ENCODE data around the gene IBSP. TPM values are rescaled to one million over a fixed set of nuclear protein-coding genes. Genes with fewer than 3 reads are reported as not detected.

Gene IBSP, protein sequence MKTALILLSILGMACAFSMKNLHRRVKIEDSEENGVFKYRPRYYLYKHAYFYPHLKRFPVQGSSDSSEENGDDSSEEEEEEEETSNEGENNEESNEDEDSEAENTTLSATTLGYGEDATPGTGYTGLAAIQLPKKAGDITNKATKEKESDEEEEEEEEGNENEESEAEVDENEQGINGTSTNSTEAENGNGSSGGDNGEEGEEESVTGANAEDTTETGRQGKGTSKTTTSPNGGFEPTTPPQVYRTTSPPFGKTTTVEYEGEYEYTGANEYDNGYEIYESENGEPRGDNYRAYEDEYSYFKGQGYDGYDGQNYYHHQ
- total RNA-seq: not detected

DNA sequence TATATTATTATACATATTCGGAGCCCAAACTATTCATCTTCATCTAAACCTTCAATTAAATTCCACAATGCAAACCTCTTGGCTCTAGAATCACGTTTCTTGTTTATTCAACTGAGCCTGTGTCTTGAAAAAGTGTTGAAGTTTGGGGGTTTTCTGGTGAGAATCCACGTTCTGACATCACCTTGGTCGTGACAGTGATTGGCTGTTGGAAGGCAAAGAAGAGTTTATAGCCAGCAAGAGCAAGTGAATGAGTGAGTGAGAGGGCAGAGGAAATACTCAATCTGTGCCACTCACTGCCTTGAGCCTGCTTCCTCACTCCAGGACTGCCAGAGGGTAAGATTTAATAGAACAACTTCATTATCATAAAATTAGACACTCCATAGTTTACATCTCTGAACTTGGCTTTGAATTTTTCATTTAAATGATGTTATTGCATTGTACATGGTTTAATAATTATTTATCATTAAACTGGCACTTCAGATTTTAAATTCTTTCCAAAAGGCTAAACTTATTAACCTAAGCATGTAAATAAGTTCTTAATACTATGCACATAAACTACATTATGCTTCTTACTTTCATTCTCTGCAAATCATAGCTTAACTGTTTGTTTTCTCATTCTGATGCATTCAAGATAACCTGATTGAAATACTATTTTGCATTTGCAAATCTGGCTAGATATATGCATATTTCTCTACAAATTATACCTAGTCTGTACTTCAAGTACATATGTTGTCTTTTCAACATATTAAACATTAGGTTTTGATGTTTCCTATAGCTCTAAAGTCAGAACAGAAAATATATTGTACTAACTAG lies at the start of gene IBSP:
TSS of gene IBSP (plus strand) at position 254 of the 813 bp plus-strand sequence. CDS start 2,808 bp downstream, outside the sequence.
- DNase-seq: no peak

DNA sequence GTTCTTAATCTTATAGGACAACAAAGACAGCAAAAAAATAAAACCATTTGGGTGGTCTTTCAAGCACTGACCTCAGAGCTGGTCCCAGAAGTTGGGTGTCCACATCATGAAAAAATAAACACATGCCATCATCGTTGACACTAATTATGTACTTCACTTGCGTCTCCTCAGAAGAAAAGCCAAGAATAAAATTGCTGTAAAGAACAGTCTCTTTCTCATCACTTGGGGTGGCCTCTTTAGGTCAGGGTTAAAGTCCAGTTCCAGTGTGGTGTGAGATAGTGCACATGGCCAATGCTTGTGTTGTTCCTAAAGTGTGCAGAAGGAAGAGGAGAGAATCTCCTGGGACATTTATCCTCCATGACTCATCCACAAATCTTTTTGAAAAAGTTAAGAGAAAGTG lies 49.5 kb upstream of the IBSP start:
- DNase-seq: no peak

DNA sequence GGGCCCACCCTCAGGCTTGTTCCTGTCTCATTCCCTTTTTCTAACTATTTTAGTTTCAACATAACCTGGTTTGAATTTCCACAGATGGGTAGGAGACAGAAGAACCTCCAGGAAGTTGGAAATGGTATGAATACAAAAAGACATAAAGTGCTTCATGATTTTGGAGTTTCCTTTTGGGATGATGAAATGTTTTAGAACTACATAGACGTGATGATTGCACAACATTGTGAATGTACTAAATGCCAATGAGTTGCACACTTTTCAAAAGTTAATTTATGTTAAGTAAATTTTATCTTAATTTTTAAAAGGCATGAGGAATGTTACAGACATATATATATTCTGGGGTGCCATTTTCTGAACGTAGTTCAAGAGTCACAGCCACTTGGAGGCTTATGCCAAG lies 41.1 kb upstream of the IBSP start:
- no peak for DNase-seq

DNA sequence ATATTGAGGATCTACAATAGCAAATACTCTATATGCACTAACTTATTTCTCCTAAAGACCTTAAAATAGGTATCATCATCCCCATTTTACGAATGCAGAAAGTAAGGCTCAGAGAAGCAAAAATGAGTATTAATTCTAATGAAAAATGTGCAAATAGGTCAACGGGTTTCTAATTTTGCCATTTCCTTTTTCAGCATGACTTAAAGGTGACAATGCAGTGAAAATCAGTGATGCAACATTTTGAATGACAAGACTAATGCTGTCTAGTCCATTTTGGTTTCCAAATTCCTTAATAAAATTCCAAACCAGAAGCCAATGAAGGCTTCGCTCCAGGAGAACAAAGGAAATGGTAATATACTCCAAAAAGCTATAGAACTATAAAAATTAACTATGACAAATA lies 37.0 kb upstream of the IBSP start:
- DNase-seq: no peak

DNA sequence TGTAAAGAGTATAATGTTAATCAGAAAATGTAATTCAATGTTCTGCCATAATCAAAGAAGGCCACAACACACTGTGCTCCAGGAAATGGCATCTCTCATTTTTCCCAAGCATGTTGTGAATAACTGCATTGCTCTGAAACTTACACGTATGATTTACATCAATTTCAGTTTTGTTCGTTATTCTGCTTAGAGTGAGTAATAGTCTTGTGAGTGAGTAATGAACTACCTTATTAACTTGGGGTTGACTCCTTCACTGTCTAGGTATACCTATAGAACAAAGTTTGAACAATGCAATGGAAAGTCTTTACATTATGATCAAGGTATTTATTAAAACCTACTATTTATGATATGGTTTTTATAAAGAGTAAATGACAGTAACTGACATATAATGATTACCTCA lies 17.8 kb upstream of the IBSP start:
- no peak for DNase-seq

DNA sequence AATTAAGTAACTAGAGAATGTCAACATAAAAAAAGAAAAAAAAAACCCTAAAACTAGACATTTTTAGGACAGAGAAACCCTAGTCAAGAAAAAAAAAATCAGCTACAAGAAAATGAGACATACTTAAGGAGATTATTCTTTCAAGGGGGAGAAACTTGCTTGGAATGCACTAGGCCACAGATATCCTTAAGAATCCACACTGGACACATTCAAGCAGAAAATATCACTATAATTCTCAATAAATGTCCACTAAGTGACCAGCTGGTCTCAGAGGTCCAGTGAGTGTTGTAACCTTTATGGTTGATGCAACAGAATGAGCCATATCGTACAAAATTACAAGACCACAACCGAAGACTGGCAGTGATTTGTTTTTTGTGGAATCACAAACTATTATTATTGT lies 15.6 kb upstream of the IBSP start:
- DNase-seq: no peak

DNA sequence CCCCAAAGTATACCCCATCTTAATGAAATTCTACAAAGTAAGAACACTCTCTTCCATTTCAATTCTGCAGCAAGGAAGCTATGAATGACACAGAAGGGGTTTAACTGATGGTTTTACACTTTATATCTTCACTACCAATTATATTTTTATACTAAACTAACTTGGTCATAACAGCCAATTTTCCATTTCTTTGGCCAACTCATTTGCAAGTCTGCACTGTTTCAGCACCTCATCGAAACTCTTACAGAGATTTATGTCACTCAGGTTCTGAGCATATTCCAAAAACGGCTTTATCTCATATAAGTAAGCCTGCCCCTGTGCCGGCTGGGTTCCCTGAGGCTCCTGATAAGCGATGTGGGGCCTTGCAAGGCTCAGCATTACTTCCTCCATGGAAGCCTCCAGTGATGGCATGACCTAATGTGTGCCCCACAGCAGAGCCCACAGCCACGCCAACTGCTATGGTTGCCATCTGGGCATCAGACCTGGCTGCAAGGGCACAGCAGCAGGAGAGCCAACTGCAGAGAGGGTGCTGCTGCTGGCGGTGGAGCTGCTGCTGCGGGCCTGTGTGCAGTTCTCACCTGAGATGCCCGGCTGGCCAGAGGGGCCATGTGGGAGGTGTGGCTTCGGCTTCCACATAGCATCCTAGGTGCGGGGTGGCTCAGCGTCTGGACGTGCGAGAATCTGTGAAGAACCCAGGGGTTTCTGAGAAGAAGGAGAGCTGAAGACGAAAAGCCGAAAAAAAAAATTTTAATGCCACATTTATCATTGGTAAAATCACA lies 13.4 kb upstream of the IBSP start:
- DNase-seq: no peak

DNA sequence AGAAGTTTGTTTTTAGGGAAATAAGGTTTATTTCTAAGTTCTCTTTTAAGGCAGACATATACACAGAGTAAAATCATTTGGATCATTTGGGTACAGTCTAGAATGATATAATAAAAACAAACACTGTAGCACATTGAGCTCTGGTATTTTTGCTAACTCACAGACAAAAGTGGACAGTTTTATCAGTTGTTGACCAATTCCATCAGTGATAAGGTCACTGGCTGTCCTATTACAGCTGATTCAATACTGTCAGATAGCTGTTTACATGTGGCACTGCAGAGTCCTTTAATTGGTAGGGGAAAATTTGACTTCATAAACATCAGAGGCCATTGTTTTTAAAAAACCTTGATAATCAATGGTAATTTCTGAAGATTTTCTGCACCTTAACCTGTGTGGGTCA lies 3.5 kb downstream of the IBSP start:
- DNase-seq: no peak

DNA sequence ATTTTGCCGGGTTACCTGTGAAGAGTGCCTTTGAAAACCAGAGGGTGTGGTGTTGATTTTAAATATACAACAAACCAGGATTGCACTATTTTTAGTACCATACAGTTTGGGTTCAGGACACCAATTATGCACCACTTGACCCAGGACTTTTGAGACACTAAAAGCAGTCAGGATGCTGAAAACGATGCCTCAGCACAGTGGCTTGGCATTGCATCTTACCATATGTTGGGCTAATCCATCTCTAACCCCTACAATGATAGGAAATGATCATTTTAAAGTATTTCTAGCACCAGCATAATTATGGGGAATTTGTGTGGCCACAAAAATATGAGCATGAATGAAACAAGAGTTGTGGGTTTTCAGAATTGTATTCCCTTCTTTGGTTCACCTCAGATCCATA lies 4.1 kb downstream of the IBSP start:
- no peak for DNase-seq

DNA sequence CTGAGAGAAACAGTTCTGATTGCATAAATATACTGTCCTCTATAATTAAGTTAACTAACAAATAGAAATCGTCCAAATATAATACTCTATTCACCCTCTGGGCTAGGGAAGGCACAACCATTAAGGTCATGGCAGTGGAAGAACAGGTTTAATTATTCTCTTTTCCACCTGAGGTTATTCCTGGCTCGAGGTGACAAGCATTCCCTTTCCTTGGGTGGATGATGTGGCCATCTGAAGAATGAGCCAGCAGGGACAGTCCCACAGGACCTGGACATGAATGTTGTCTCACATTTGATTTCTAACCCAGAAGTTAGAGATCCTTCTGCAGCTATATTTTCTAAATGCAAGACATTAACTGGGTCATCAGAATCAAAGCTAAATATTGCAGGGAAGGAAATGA lies 5.5 kb downstream of the IBSP start:
- no peak for DNase-seq

DNA sequence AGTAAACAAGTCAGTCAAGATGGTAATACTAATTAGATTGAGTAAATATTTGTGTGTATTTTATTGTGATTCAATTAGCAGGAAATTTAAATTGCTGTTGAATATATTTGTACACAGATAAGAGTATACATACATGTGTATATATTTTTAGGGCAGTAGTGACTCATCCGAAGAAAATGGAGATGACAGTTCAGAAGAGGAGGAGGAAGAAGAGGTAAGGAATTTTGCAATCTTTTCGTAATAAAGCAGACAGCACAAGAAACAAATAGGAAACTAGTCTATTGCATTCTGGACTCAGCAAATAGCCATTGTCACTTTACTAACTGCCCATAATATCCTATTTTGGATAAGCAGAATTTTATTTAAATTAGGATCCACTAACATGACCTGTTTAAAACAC lies 6.6 kb downstream of the IBSP start:
- no peak for DNase-seq

DNA sequence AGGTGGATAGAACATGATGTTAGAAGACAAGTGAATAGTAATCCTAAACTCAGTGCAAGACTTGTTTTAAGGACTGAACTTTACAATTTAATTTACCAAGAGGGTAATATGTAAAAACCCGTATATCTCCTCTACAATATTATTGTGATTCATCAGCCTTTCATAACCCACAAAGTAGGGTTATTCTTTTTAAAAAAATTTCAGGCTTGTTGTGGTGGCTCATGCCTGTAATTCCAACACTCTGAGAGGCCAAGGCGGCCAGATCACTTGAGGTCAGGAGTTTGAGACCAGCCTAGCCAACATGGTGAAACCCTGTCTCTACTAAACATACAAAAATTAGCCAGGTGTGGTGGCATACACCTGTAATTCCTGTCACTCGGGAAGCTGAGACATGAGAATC lies 7.2 kb downstream of the IBSP start:
- DNase-seq: no peak

DNA sequence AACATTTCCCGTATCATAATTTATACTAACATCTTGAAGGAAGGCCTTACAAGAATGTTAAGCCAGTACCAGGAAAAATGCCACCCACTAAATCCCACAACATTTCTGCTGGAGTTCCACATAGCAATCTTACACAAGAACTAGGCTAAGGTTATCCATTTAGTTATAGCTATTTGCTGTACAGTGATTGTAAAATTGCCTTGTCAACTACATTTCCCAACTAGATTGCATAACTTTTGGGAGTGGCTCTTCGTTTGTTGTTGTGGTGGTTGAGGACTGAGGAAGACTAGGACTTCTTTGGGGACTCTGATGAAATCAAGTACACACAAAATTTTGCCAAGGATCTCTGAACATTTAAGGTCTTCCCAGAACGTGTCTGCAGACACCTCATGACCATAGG lies 8.0 kb downstream of the IBSP start:
- DNase-seq: no peak

DNA sequence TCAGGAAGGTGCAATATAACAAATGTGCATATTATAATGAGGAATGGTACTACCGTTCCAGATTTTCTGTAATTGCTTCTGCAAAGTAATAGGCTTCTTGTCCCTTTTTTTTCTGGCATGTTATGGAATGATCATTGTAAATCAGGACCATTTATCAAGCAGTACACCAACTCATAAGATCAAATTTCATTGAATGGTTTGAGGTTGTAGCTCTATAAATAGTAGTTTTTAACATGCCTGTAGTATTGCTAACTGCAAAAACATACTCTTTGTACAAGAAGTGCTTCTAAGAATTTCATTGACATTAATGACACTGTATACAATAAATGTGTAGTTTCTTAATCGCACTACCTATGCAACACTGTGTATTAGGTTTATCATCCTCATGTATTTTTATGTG lies 12.6 kb downstream of the IBSP start:
- no peak for DNase-seq

DNA sequence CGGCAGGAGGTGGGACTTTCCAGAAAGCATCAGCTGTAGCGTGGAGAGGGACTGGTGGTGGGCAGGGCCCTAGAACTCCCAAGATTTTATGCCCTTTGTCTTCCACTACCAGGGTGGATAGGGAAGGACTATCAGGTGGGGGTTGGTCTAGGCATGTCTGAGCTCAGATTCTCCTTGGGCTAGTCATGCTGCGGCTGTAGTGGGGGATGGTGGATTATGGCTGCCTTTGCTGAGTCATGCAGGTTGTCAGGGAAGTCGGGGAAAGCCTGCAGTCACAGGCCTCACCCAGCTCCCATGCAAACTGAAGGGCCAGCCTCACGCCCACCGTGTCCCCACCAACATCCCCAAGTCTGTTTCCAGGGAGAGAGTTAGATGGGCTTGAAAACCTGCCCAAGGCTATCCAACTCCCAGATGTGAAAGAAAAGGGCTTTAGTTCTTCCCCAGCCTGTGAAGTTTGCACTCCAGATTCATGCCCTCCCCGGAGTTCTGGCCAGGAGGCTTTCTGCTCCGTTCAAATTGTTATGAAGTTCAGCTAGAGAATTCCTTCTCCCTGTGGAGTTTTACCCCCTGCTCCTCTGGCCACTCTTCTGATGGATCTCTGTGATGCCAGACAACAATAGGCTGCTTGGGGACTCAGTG lies 20.0 kb downstream of the IBSP start:
- no peak for DNase-seq

DNA sequence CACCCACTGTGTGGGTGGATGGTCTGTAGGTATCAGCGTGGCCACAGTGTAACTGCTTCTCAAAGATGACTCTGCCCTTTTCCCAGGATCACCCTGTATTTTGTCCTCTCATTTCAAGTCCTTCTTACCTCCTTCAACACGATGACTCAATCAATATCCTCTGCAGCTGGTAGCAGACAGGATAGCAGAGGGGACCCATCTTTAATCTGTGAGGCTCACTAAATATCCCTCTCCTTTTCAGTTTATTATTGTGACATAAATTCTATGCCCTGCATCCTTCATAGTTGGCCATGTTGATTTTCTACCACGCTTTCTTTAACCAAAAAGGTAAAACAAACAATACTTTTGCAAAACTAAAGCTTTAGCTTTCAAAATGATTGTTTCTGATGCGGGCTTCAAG lies 23.8 kb downstream of the IBSP start:
- DNase-seq: no peak

DNA sequence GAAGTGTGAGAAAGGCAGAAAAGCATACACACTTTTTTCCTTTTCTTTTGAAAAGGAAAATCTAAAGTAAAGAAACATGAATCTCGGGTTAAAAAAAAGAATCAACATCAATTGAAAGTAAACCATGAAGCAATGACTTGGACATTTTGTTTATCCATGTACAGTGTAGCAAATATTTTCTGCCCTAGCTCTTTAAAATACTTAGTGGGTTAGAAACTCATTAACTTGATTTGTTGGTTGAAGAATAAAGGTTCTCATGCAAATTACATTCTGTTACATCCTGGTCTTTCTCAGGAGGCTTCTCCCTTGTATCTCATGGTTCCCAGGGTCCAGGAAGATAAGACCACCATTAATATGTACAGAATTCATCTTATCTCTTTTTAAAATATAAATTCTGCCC lies 24.4 kb downstream of the IBSP start:
- DNase-seq: no peak

DNA sequence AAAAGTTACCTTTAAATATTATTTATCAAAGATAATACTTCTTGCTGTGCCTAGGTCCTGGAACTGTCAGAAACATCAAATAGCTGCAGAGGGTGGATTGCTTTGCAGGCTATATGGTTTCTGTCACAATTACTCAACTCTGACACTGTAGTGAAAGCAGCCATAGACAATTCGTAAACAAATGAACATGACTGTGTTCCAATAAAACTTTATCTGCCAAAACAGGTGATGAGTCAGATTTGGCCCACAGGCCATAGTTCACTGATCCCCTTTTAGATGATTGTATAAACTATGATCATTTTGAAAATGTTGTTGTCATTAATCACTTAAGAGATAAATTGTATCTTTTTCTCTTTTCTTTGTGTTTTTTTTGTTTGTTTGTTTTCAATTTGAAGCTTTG lies 25.0 kb downstream of the IBSP start:
- DNase-seq: no peak

DNA sequence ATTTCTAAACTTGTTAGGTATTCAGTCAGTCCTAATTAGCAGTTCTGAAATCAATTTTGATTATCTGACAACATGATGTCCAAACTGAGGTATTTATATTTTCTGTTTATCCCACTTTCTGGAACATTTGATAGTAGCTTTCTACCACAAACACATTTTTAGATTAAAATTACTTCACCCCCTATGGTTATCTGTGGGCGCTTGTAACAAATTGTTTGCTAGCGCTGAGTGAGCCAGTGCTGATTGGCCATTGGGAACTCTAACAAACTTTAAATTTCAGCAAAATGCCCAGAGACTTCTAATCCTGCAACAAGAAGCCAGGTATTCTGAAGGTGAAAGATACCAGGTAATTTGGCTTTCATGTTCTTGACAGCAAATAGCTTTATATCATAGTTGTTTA lies 33.3 kb downstream of the IBSP start, which contains the start of gene MEPE:
TSS of gene MEPE (plus strand) at position 301 of the 400 bp plus-strand sequence. CDS start 1,746 bp downstream, outside the sequence.
- no peak for DNase-seq

DNA sequence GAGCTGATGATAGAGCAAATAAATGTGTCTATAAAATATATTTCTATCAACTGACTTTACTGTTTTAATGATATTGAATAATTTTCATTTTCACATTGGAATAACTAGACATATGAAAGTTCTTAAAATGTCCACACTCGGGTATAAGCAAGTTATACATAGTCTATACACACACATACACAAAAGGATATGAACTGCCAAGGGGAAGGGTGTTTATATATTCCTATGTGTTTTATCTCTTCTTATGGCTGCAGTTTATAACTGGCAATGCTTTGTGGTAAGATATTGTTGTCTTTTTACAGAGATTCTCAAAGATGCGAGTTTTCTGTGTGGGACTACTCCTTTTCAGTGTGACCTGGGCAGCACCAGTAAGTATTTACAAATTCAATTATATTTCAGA lies 35.0 kb downstream of the IBSP start:
- no peak for DNase-seq

DNA sequence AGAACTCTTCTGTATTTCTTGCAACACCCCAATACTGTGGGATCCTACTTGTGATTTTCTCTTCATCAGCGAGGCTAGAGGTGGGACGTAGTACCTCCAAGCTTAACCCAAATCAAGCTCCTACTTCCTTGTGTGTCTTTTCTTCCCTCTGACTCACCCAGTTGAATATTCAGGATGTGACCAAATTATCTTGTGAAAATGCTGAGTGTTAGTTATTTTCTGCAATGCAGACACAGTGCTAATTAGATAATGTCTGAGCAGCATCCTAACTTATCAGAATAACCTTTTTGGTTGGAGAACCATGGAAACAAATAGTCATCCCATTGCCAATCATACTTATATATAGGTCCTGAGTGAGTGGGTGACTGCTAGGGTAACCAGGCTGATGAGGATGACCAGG lies 35.8 kb downstream of the IBSP start:
- DNase-seq: no peak

DNA sequence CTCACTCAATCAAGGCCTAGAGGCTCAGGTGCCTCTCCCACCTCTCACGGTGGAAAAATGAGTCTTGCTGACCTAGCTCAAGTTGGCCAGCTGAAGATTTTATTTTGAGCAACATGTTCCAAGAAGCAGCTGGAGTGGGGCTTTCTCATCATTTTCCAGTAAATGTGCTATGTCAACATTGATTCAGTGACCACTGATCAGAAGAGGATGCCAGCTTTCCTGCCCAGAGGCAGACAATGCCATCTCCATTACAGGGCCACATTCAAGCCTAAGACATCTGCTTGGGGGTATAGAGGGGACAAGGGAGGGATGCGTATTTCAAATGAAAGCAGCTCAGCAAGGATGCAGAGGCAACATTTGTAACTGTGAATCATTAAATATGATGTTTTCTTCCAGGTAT lies 36.4 kb downstream of the IBSP start:
- no peak for DNase-seq

DNA sequence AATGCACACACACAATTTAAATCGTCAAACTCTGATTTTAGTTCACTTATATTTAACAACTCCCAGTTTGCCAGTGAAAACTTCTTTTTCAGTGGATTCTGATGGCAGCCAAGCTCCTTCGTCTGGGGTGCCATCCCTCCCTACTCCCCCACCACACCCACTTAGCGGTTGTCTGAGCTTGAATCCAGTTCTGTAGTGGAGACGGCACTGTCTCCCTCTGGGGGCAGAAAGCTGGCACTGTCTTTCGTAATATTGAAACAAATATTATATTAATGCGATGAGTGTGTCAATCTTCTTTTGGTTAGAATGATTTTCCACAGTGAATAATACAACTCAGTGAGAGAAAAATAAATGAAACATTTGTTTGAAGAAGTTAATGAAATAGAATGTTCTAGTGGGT lies 38.9 kb downstream of the IBSP start:
- DNase-seq: no peak

All from tongue (tissue), 2 donors.